CD14-positive monocyte (primary cell): ENCODE results near the gene DRAXIN. TPM values are rescaled to one million over a fixed set of nuclear protein-coding genes. Genes with fewer than 3 reads are reported as not detected.

Source experiments
- DNase-seq, 3 donors: peaks; one replicate each; pipeline ENCODE4 v3.0.0-alpha.2; 2011 to 2022
- H2AFZ ChIP-seq: 2 replicates; pipeline ENCODE4 v1.6.0; 2012; ENCODE audit warnings: mild to moderate bottlenecking, low read depth, low read length, inconsistent platforms; ENCODE audit not compliant: insufficient read depth, poor library complexity, severe bottlenecking
- H3K27ac ChIP-seq, 2 donors: 1 replicate in 1 of 2; 2 replicates in 1 of 2; pipeline ENCODE4 v1.5.1; 2012 to 2013; ENCODE audit warnings: low read length in 2 of 2, control low read depth in 1 of 2, inconsistent platforms in 1 of 2, low read depth in 1 of 2, mild to moderate bottlenecking in 1 of 2
- H3K27me3 ChIP-seq, 2 donors: one replicate each; pipeline versions ENCODE4 v1.6.0 to v1.6.1; 2011 to 2013; ENCODE audit warnings: low read length in 2 of 2; ENCODE audit not compliant: control insufficient read depth in 2 of 2, insufficient read depth in 2 of 2
- H3K36me3 ChIP-seq, 2 donors: replicated peaks in 1 of 2; 1 replicate in 1 of 2; 2 replicates in 1 of 2; pipeline versions ENCODE4 v1.5.1 to v1.6.1; 2012 to 2013; ENCODE audit warnings: low read length in 2 of 2, control low read depth in 1 of 2, inconsistent platforms in 1 of 2, mild to moderate bottlenecking in 1 of 2; ENCODE audit not compliant: insufficient read depth in 2 of 2, control insufficient read depth in 1 of 2
- H3K4me1 ChIP-seq, 2 donors: 1 replicate in 1 of 2; 2 replicates in 1 of 2; pipeline versions ENCODE4 v1.5.1 to v1.6.1; 2012 to 2013; ENCODE audit warnings: low read length in 2 of 2, control low read depth in 1 of 2, inconsistent platforms in 1 of 2, mild to moderate bottlenecking in 1 of 2, moderate library complexity in 1 of 2; ENCODE audit not compliant: insufficient read depth in 2 of 2, control insufficient read depth in 1 of 2
- H3K4me2 ChIP-seq: replicated peaks from 2 replicates; pipeline ENCODE3; 2012; ENCODE audit warnings: low read length, moderate library complexity, mild to moderate bottlenecking; ENCODE audit not compliant: poor library complexity, severe bottlenecking; ENCODE audit errors: extremely low read depth
- H3K4me3 ChIP-seq, 3 experiments: fragments of 200-600 bp in 1 of 3; sonication (generic) in 1 of 3; replicated peaks in 1 of 3; 1 replicate in 2 of 3; 2 replicates in 1 of 3; pipeline ENCODE4 v1.5.1; 2011 to 2013; ENCODE audit warnings: low read length in 3 of 3, mild to moderate bottlenecking in 3 of 3, control low read depth in 2 of 3, low read depth in 2 of 3, inconsistent platforms in 1 of 3, moderate library complexity in 1 of 3
- H3K79me2 ChIP-seq: 2 replicates; pipeline ENCODE4 v1.6.0; 2012; ENCODE audit warnings: mild to moderate bottlenecking, control low read depth, inconsistent platforms, low read length, moderate library complexity; ENCODE audit not compliant: insufficient read depth
- H3K9ac ChIP-seq: 2 replicates; pipeline ENCODE4 v1.6.0; 2017; ENCODE audit warnings: low read length, mild to moderate bottlenecking; ENCODE audit not compliant: insufficient read depth, poor library complexity, severe bottlenecking
- H3K9me3 ChIP-seq, 2 donors: replicated peaks in 1 of 2; 1 replicate in 1 of 2; 2 replicates in 1 of 2; pipeline versions ENCODE4 v1.5.1 to v1.6.1; 2012 to 2013; ENCODE audit warnings: low read length in 2 of 2, control low read depth in 1 of 2; ENCODE audit not compliant: control insufficient read depth in 1 of 2, insufficient read depth in 1 of 2
- H4K20me1 ChIP-seq: 2 replicates; pipeline ENCODE4 v1.6.0; 2012; ENCODE audit warnings: mild to moderate bottlenecking, low read length, control low read depth, moderate library complexity; ENCODE audit not compliant: insufficient read depth
- H3K27ac Mint-ChIP-seq, 7 donors: one replicate each; pipeline ENCODE4 v1.8.0; 2020; ENCODE audit warnings: mild to moderate bottlenecking in 7 of 7, mixed read lengths in 7 of 7, moderate library complexity in 6 of 7, inconsistent platforms in 2 of 7
- H3K27me3 Mint-ChIP-seq, 3 donors: one replicate each; pipeline ENCODE4 v1.8.0; 2021 to 2022; ENCODE audit warnings: low read depth in 3 of 3, mild to moderate bottlenecking in 3 of 3, mixed read lengths in 3 of 3, moderate library complexity in 3 of 3, inconsistent platforms in 1 of 3
- H3K36me3 Mint-ChIP-seq, 2 donors: one replicate each; pipeline ENCODE4 v1.8.0; 2020; ENCODE audit warnings: mixed read lengths in 2 of 2, inconsistent platforms in 1 of 2, mild to moderate bottlenecking in 1 of 2
- H3K4me1 Mint-ChIP-seq: one replicate; pipeline ENCODE4 v1.8.0; 2020; ENCODE audit warnings: mild to moderate bottlenecking, mixed read lengths
- H3K4me3 Mint-ChIP-seq, 2 donors: one replicate each; pipeline ENCODE4 v1.8.0; 2020; ENCODE audit warnings: mild to moderate bottlenecking in 2 of 2, mixed read lengths in 2 of 2, moderate library complexity in 1 of 2
- H3K9me3 Mint-ChIP-seq, 7 donors: one replicate each; pipeline ENCODE4 v1.8.0; 2020 to 2022; ENCODE audit warnings: mixed read lengths in 7 of 7, mild to moderate bottlenecking in 6 of 7, moderate library complexity in 6 of 7, inconsistent platforms in 2 of 7
- WGBS: methylation state at CpG from one replicate; pipeline ENCODE4 v1.1.5; 2013; ENCODE audit warnings: missing lambda C conversion rate; ENCODE audit not compliant: insufficient coverage; 5-methylcytosine and 5-hydroxymethylcytosine counted together
- intact Hi-C, 2 donors: fragments of 100-400 bp; cut with micrococcal nuclease; formaldehyde crosslinking; loops; one replicate each; pipeline versions ENCODE4 v1.15.0 to v1.15.1; 2023
- polyA plus RNA-seq, 3 donors: library from polyadenylated mRNA; depleted of rRNA in 1 of 3; unstranded in 2 of 3; stranded (reverse) in 1 of 3; fragments of 300-500 nt in 2 of 3; fragments of >200 nt in 1 of 3; fragmentation: Illumina TruSeq in 2 of 3; gene quantifications; 1 replicate in 2 of 3; 2 replicates in 1 of 3; pipeline ENCODE4 v1.2.3, GENCODE V29; 2012 to 2021
- TF ChIP-seq, protein P1 (sequence below): fragments of 200-600 bp; IDR thresholded peaks from one replicate; pipeline ENCODE4 v1.8.0; 2022; ENCODE audit warnings: antibody characterized with exemption, mild to moderate bottlenecking

The DRAXIN gene
- polyA plus RNA-seq, 3 donors, result 0.14 to 0.27 (median 0.18) TPM

DNA sequence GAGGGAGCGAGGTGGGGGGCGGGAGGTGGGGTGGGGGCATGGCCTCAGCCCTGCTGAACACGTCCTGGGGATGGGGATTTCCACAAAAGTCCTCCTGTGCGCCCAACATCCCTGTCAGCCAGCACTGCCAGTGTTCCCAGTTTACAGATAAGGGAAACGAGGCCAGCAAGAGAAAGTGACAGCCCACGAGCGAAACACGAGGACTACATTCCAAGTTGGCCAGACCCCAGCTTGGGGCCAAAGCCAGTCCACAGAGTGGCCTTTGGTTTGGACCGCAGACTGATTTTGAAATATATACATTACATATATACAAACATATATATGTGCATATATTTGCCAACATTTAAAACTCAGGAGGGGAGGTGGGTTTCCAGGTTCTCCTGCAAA lies 42.3 kb upstream of the DRAXIN start:
- Histone ChIP-seq H3K27me3 (peaks cover 5 to 48% of the 10 kb centered on the region in 2 donors), H3K4me2 (peak overlapping the region; percentile 6), H3K4me3 (no peak overlapping the region), H2AFZ (no peak overlapping the region), H3K27ac (no peak overlapping the region), H3K4me1 (peaks cover 5 to 20% of the 10 kb centered on the region in 2 donors), H3K9ac (no peak overlapping the region), H3K9me3 (no peaks in the 10 kb centered on the region), H3K79me2 (no peaks in the 10 kb centered on the region), H3K36me3 (no peaks in the 10 kb centered on the region), H4K20me1 (no peaks in the 10 kb centered on the region)
- TF ChIP-seq, protein P1, sequence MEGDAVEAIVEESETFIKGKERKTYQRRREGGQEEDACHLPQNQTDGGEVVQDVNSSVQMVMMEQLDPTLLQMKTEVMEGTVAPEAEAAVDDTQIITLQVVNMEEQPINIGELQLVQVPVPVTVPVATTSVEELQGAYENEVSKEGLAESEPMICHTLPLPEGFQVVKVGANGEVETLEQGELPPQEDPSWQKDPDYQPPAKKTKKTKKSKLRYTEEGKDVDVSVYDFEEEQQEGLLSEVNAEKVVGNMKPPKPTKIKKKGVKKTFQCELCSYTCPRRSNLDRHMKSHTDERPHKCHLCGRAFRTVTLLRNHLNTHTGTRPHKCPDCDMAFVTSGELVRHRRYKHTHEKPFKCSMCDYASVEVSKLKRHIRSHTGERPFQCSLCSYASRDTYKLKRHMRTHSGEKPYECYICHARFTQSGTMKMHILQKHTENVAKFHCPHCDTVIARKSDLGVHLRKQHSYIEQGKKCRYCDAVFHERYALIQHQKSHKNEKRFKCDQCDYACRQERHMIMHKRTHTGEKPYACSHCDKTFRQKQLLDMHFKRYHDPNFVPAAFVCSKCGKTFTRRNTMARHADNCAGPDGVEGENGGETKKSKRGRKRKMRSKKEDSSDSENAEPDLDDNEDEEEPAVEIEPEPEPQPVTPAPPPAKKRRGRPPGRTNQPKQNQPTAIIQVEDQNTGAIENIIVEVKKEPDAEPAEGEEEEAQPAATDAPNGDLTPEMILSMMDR, result no peak
- 20% methylated on average over 6 of the region's 9 CpGs for WGBS
- Mint-ChIP-seq H3K9me3 (peaks cover 0 to 5% (median 0%) of the 10 kb centered on the region in 7 donors), H3K4me1 (peaks cover 18% of the 10 kb centered on the region), H3K36me3 (peaks cover 4 to 9% of the 10 kb centered on the region in 2 donors), H3K27ac (no peak overlapping the region), H3K4me3 (peak overlapping the region in 1 of 2 donors; percentile 79), H3K27me3 (peaks cover 50 to 65% (median 53%) of the 10 kb centered on the region in 3 donors)
- intact Hi-C loops, result loop anchor here in 1 of 2 donors (10.0 kb wide), 1 partner anchor 614 kb away; no protein-coding TSS in a partner anchor
- no peak for DNase-seq

DNA sequence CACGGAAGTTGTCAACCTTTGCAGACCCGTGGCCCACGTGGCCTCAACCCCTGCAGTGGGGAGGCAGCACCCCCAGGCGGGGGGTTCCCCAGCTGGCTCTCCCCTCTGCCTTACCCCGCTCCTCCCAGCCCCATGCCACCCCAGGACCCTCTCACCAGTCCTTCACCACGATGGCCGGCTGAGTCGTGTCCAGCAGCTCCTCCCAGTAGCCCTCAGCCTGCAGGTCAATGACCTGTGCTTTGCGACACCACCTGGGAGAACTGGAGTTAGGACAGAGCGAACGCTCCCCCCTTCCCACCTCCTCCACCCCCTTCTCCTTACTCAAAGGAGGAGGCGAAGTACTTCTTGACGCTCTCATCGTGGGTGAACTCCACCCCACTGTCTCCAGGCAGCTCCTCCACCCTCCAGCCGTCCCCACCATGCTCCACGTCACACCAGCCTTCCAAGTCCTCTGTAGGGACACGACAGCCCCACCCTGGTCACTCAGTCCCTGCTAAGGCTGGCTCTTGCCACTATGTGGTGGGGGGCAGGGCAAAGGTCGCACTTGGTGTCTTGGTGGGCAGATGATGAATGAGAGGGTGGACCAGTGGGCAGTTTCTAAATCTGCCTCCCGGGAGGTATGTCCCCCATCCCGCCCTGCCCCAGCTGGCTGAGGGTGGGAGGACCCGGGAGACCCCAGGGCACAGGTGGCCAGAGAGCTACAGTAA lies 41.7 kb upstream of the DRAXIN start:
- intact Hi-C loops, result loop anchor here (1.0 to 10.0 kb wide), 5 partner anchors 68 to 615 kb away; no protein-coding TSS in a partner anchor
- 36% methylated on average over 15 of the region's 21 CpGs for WGBS
- Histone ChIP-seq H2AFZ (peak overlapping the region; percentile 61), H3K4me2 (peak overlapping the region; percentile 61), H3K27me3 (peaks cover 5 to 51% of the 10 kb centered on the region in 2 donors), H4K20me1 (no peaks in the 10 kb centered on the region), H3K36me3 (no peaks in the 10 kb centered on the region), H3K4me3 (peak overlapping the region in 1 of 3 experiments; percentile 44), H3K79me2 (no peaks in the 10 kb centered on the region), H3K9ac (no peak overlapping the region), H3K27ac (no peak overlapping the region), H3K9me3 (no peaks in the 10 kb centered on the region), H3K4me1 (peaks cover 5 to 24% of the 10 kb centered on the region in 2 donors)
- Mint-ChIP-seq H3K27ac (no peak overlapping the region), H3K4me3 (peak overlapping the region in 1 of 2 donors; percentile 79), H3K27me3 (peaks cover 50 to 65% (median 53%) of the 10 kb centered on the region in 3 donors), H3K4me1 (peaks cover 18% of the 10 kb centered on the region), H3K36me3 (peaks cover 4 to 9% of the 10 kb centered on the region in 2 donors), H3K9me3 (peaks cover 0 to 5% (median 0%) of the 10 kb centered on the region in 7 donors)
- DNase-seq, result no peak
- TF ChIP-seq, protein P1, result no peak
